NCI-H510A treated with DMSO at 0.1 percent for 48 hours (cell line): ENCODE data around the gene NAXD.
"Not testable (repeated sequence)": the region's sequence is repeated elsewhere in the genome, so short reads cannot be mapped to it uniquely, and the experiment has no call there.

Experiments
- DNase-seq: peaks from one replicate; lab custom pipeline; 2025; lab: John Stamatoyannopoulos, UW

NAXD gene

DNA sequence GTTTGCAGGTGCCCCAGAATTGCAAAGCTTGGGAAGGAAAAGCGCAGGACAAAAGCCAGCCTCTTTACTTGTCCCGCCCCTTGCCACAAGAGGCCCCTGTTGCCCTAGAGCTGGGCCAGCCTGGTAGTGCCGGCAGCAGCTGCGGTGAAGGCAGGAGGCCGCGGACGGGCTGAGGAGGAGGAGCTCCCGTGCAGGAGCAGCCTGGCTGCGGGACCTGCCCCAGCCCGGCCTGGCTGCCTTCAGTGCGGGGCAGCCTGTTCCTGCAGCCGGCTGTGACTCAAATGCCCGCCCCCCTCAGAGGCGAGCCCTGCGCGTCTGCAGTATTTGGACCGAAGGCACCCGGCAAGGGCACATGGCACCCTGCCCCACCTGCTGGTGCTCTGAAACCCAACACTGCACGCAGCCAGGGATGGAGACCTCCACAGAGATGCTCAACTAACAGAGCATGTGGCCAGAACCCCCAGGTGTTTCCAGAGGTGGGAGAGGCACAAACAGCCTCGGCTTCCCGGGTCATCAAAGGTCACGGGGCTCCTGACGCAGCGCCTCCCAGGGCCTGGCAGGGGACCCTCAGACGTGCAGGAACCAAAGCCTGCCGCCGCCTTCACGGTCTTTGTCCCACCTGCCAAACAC is 29.7 kb downstream of the NAXD start:
- DNase-seq = peak; percentile 68

DNA sequence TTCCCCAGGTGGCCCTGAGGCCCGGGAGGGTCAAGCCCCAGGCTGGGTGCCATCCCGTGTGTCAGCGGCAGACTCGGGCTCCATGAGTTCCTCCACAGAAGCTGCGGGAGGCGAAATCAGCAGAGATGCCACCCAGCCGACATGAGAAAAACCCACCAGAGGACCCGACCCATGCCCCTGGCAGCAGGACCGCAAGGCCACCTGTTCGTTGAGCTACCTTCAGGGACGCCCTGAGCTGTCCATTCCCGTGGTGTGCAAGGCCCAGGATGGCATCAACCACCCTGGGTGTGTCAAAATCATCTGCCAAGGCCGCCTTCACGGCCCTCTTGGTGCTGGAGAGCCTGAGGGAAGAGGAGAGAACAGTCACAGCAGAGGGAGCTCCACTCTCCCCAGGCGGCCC is 30.4 kb downstream of the NAXD start:
- no peak for DNase-seq

DNA sequence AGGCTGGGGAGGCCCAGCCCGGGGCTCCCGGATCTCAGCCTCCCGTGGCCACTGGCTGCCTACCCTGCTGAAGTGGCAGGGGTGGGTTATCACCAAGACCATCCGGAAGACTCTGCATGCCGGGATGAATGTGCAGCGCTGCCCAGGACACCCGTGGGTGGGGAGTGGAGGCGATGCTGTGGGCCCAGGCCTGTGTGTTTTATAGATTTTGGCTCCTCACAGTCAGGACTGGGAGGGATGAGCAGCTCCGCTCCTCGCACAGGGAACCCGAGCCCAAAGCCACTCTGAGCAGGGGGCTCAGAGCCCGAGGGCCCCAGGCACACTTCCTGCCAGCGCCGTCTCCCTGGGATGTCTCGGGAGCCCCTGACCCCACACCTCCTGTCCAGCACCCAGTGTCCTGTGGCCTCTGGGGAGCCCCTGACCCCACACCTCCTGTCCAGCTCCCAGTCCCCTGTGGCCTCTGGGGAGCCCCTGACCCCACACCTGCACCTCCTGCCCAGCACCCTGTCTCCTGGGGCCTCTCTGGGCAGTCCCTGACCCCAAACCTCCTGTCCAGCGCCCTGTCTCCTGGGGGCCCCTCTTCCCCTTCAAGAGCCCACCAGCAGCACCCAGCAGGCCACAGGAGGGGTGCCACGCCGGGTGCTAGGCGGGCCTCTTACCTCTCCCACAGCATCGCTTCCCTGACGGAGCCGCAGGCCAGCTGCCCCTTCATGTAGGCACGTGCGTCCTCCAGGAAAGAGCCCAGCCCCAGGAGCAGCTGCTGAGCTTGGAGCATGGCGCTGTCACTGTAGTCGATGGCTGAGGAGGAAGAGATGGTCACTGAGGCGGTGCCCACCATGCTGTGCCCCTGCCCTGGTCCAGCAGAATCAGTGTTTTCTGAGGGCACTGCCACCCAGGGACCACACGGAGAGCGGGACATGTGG is 31.4 kb downstream of the NAXD start:
- no peak for DNase-seq

DNA sequence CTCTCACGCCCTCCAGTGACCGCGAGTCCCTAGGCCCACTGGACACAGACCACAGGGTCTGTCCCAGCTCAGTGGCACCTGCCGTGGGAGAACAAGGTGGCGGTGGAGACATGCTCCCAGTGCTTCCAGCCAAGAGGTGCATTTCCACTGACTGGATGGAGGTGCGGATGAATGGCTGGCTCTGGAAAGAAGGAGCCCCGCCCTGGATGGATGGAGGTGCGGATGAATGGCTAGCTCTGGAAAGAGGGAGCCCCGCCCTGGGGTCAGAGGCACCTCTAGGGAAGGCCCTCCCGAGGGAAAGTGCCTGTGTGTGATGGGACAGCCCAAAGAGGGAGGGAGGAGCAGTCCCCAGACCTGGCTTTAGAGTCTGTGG is 32.0 kb downstream of the NAXD start:
- DNase-seq = no peak

DNA sequence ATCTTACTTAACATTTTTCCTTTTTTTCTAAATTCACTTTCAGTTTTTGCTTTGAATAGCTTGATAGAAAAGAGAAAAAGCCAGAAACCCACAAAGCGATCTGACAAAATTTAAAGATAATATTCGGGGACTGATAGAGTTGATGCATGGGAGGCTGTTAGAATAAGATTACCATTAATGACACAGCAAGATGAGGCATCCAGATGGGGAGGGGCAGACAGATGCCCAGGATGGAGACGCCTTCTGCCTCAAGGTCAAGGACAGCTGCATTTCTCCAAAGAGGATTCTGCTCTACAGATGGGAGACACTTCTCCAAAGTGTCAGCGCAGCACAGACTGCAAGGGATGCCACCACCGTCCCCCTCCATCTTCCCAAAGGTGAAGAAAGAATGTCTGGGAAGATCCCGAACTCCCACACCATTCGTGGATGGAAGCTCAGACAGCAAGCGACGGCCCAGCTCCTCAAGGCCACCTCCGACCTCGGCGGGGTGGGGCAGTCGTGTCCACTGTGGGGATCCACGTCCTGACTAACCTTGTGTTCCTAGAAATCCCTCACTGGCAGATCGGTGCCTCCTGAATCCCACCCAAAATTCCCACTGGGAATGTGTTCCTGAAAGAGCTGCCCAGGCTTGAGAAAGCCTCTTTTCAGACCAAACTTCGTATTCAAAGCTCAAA is 32.9 kb downstream of the NAXD start:
- no peak for DNase-seq

DNA sequence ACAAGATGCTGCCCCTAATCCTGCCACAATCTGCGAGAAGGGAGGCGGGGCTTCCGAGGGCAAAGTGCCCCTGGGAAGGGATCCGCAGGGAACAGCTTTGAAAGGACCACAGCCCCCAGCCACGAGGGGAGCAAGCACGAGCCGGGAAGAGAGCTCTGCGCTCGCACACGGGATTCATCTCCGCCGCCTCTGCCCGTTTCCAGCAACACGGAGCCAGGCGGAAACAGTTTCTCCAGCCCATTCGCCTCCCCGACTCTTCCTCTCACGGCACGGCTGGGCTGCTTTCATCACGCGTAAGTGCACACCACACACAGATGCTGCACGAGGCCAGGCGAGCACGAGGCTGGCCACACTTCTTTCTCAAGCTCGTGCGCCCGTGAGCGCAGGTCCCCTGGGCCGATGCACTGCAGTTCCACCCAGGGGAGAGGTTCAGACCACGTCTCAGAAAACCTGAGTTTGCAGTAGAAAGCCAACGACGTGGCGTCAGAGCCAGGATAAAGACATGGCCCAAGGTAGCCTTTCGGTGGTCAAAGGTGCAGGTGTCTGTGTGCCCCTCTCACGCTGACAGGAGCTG is 33.6 kb downstream of the NAXD start:
- no peak for DNase-seq

DNA sequence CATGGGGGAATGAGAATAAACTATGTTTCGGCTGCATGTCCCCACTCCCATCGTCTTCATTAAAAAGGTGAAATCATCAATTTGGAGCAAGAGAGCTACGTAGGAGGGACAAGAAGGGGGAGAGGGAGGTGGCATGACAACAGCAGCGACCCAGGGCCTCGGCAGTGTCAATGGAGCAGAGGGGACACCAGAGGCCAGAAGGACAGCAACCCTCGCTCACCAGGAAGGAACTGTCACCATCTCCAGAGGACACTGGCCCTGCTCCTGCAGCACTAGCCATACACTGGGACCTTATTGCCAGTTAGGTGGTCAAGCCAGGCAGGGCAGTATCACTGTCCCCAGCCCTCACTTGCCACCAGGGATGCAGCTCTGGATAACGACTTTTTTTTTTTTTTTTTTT is 34.2 kb downstream of the NAXD start:
- no peak for DNase-seq

DNA sequence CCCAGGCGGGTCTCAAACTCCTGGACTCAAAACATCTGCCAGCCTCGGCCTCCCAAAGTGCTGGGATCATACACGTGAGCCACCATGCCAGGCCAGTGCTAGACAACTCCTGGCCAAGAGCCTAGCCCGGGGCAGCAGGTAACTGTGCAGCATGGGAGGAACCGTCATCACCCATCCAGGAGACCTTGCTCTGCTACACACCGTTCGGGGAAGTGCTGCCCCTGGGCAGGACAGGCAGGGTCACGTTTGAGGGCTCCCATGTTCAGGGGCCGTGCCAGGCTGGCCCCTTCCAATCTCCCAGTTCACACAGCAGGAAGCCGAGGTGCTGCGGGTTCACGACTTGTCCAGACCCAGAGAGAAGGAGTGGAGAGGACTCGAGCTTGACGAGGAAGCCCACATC is 35.1 kb downstream of the NAXD start:
- DNase-seq = no peak

DNA sequence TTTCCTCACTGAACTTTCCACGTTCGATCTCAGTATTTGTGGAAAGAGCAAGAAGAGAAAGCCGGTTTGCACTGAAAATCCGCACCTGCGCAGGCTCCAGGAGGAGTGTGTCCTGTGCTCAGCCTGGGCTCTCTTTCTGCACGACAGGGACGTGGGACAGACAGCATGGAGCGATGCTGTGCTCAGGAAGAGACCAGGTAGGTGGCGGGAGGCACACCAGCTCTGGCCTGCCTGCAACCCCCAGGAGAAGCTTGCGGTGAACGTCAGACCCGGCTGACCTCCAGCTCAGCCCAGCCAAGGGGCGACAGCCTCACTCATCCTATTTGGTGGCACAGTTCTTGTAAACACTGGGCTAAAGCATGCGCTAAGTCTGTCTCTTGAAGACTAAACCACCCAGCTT is 35.9 kb downstream of the NAXD start:
- DNase-seq = no peak

DNA sequence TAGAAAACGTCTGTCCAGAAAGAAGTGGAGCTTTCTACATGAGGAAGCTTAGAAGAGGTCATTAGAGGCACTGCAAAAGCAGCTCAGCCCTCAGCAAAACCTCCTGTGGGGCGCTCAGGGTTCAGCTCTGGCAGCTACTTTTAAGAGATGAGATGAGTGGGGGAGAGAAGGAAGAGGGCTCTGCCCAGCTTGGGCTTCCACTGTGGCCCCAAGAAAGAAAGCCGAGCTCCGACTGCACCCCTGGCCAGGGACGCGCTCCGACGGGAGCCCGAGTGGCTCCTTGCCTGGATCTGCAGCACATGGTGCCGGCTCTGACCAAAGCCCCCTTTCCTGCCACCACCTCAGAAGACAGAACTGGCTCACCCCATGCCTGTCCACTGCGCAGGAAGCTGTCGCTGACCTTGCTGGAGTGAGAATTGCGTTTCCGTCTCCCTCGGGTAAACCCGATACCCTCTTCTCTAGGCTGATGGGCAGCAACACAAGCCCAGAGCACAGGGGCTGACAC is 36.4 kb downstream of the NAXD start:
- no peak for DNase-seq

DNA sequence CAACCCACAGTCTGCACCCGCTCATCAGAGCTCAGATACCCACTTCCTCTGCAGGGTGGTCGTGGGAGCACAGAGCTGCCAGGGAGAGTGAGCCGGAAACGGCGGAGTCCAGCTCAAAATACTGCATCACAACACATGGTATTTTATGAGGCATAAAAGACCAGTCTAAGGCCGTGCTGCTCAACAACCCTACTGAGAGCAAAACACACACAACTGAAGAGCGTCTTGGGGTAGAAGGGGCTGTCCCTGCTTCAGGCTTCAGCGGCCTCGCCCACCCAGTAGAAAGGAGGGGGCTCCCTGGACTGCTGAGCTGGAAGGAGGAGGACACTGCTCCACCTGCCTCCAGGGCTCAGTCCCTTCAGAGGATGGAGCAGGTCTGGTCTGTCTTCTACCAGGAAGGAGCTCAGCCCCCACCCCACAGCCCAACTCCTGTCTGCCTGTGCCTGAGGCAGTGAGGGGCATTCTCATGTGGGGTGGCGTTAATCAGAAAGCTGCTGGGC is 36.9 kb downstream of the NAXD start:
- DNase-seq = no peak

DNA sequence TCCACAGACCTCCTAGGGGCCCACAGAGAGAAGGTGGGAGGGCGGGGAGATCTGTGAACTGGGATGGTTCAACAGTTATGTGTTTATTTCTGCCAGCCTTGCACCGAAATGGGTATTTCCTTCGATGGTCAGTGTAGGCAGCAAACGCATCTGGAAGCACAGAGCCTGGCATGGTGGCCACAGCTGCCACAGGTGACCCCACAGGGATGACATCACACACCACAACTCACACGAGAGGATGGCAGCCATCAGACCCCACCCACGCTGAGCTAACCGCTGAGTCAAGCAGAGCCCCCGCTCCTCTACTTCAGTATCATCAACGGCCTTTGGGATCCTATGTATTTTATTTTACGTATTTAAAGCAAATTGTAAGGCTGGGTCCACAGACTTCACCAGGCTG is 37.4 kb downstream of the NAXD start:
- DNase-seq = no peak

DNA sequence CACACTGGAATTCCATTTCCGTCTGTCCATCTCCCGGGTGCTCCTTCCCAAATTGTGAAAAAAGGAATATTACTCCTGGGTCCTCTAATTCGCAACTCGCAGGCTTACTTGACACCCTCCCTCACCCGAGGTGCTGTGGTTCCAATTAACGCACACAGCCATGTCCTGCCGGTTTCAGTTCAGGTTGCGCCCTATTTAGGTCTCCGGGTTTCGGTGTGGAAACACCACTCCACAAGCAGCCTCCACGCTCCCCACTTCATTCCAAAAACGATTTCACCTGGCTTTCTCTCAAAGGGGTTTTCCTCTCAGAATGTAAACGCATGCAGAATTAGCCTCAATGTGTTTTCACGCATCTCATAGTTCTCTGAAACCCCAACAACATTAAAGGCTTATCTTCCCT is 37.9 kb downstream of the NAXD start:
- no peak for DNase-seq

DNA sequence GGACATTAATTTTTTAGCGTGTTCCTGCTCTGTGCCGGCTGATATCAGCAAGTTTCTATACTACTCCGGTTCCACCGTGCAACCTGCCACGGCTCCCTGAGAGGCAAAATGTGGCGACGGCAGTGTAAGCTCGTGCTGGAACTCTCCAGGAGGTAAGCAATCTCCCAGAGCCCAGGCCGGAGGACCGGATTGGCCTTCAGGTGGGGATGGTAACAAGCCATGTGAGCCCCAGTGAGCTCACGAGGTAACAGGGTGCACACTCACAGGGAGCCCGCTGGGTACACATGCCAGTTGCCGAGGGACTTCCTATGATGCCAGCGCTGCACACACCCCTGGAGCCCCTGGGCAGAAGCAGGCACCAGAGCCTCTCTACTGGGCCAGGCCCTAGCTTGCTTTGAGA is 38.5 kb downstream of the NAXD start:
- no peak for DNase-seq

DNA sequence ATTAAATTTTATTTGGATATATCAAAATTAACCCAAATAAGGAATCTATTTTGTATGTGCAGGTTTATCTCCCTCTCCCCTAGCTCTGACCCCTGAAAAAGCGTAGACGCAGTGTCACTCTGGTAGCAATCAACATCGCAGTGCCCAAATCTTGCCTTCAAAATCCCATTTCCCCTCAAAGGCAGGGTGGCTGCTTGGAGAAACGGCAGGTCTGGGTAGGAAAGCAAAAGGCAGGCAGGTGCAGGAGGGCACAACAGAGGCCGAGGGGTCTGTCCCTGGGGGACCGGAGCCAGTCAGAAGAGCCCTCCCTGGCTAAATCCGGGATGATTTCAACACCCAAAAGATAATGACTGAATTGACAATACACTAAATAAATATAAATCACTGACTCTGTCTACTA is 41.9 kb downstream of the NAXD start:
- no peak for DNase-seq

DNA sequence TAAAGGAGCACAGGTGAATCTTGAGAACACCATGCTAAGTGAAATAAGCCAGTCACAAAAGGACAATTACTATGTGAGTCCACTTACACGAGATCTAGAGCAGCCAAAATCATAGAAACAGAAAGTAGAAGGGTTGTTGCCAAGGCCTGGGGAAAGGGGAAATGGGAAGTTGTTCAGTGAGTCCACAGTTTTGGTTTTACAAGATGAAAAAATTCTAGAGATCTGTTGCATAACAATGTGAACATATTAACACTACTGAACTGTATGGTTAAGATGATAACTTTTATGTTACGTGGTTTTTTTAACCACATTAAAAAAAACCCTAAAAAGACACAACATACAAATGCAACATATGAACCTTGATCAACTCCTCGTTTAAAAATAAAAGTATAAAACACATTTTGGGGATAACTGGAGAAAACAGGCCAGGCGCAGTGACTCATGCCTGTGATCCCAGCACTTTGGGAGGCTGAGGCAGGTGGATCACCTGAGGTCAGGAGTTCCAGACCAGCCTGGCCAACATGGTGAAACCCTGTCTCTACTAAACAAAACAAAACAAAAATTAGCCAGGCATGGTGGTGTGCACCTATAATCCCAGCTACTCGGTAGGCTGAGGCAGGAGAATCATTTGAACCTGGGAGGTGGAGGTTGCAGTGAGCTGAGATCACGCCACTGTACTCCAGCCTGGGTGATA is 43.0 kb downstream of the NAXD start:
- not testable (repeated sequence) for DNase-seq

DNA sequence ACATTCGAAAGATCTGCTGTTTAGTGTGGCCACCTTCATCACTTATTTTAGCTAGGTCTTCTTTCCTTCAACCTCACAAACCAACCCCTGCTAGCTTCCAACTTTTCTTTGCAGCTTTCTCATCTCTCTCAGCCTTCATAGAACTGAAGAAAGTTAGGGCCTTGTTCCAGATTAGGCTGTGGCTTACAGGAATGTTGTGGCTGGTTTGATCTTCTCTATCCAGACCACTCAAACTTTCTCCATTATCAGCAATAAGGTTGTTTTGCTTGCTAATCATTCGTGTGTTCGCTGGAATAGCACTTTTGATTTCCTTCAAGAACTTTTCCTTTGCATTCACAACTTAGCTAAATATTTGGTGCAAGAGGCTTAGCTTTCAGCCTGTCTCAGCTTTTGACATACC is 45.9 kb downstream of the NAXD start:
- no peak for DNase-seq

DNA sequence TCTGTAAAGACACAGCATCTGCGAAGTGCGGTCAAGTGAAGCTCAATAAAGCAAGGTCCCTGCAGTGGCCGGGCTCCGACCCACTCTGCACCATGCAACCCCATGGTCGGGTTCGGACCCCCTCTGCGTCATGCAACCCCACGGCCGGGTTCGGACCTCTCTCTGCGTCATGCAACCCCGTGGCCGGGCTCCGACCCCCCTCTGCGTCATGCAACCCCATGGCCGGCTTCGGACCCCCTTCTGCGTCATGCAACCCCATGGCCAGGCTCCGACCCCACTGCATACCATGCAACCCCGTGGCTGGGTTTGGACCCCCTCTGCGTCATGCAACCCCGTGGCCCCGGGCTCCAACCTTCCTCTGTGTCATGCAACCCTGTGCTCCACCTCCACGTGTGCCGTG is 46.7 kb downstream of the NAXD start:
- DNase-seq = no peak

DNA sequence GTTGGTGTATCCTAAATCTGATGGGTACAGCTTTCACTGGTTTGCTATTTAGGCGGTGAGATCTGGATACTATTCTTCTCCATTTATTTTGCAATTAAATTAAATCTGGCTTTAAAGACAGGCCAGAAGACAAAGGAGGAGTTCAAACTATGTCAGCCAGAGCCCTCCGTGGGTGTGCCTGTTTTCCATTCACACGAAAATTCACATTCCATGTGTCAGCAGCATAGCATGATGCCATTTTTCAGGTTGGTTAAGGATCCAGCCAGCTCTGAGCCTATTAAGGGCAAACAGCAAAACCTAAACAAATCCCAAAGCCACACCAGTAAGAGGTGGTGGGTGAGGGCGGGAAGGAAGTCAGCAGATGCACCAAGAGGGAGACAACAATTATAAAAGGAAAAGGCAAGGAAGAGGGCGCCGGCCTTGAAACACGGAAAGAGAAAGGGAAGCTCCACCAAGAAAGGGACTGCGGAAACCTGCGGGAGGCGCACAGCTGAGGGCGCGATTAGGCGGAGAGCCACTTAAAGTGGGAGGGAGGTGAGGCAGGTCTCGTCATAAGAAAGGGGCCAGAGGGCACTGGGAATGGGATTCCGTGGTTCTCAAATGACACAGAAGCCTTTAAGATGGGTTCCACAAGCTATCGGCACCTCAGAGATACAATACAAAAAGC is 47.6 kb downstream of the NAXD start:
- DNase-seq = no peak

DNA sequence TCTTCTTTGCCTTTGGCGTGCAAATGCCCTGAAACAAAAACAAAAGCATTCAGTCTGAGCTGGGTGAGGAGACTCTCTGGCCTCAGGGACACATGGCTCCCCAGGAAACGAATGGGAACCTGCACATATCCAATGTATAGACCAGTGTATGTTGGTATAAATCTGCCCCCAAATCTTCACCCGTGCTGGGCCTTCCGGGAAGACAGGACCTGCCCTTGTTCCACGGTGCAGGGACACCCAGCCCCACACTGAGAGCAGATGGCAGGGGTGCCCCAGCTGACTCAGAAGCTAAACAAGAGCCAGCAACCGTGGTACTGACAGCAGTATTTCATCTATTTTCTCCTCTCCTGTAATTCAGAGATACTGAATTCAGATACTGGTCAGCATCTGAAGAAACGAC is 48.1 kb downstream of the NAXD start:
- no peak for DNase-seq

DNA sequence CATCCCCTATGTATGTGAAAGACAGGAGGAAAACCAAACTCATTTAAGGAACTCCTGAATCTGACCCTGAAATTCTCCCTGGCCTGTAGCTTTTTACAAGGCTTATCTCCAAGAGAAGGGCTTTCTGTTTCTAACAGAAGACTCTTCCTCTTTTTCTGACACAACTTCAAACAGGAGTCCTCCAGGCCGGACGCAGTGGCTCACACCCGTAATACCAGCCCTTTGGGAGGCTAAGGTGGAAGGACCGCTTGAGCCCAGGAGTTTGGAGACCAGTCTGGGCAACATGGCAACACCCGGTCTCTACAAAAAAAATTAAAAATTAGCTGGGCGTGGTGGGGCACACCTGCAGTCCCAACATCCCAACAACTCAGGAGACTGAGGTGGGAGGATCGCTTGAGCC is 48.7 kb downstream of the NAXD start:
- no peak for DNase-seq
